ENCODE measurements around the gene PPA1.

GRCh38 chr10:70255329-70256299 is 22.4 kb upstream of the PPA1 start:
- TF ChIP-seq EP300 (IDR thresholded peaks at IDR 0.05) (peak; percentile 40 to 44), CTCF (IDR thresholded peaks at IDR 0.05) (no peak), POLR2A (IDR thresholded peaks at IDR 0.05) (peak in 1 of 2 donors; percentile 23)
